Fibroblast of skin of left quadriceps (primary cell): ENCODE measurements around the gene PLPP2.

Experiments used
- DNase-seq, 2 experiments: peaks; one replicate each; pipeline ENCODE4 v3.0.0-alpha.2; 2013; ENCODE audit warnings: low read depth in 2 of 2

The PLPP2 gene

DNA sequence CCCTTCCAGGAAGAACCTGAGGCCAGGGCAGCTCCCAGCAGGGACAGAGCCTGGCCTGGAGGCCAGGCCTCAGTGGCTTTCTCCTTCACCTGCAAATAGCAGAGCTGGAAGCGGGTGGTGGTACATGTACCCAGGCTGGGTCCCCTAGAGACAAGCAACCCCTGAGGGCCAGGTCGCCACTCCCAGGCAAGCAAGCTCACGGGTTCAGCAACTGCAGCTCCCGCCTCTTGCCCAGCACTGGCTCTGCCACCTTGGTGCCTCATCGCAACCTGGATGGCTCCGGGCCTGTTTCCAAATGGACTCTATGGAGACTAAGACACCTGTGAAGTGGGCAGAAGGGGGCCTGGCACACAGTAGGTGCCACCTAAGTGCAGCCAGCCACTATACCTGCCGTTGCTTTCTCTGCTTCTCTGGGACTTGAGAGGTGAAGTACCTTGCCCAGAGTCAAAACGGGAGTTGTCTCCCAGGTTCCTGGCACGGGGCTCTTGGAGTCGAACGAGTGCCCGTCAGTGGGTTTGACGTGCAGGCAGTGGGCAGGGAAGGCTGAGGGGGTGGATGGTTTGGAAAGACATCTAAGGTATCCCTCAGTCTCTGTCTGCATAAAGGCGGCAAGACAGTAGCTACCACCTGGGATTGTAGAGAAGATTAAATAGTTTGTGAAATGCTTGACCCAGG, 2.4 kb upstream of the PLPP2 start:
- no peak for DNase-seq

DNA sequence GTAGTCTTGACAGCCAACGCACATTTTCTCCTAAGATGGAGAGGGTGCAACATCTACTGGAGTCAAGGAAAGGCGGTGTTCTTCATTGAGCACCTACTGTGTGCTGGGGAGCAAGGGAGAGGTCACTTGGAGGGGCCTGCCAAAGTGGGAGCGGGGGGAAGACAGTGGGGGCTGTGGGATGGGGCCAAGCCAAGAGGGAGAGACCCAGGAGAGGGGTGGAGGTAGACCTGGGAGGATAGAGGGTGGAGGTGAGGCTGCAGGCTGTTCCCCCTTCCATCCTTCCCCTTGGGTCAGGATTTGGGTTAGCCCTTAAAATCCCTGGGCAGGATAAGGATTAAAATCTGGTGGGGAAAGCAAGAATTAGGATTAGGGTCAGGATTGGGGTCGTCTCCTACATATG, 1.7 kb upstream of the PLPP2 start:
- DNase-seq = no peak

DNA sequence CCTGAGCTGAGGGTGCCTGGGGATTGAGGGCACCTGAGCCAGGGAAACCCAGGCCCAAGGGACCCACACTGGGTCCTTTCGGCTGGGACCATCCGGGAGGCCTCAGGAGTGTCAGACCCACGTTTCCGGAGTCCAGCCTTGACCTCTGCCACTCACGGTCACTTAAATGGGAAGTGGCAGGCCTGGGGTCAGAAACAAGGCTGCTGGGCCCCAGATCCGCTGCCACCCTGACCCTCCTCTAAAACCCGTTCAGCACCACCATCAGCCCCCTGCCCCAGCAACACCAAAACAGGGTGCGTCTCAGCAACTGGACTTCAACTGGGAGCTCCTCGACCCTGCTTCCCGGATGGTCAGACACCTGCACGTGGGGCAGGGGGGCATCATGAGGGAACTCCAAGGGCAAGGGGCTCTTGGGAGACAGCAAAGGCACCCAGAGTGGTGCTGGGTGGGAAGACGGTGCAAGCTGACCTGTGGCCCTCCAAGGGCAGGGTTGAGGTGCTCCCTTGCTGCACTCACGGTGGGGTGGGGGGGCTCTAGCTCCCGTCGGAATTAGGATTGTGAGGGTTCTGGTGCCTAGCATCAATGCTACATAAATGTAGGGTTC, 1.2 kb upstream of the PLPP2 start:
- DNase-seq = no peak

DNA sequence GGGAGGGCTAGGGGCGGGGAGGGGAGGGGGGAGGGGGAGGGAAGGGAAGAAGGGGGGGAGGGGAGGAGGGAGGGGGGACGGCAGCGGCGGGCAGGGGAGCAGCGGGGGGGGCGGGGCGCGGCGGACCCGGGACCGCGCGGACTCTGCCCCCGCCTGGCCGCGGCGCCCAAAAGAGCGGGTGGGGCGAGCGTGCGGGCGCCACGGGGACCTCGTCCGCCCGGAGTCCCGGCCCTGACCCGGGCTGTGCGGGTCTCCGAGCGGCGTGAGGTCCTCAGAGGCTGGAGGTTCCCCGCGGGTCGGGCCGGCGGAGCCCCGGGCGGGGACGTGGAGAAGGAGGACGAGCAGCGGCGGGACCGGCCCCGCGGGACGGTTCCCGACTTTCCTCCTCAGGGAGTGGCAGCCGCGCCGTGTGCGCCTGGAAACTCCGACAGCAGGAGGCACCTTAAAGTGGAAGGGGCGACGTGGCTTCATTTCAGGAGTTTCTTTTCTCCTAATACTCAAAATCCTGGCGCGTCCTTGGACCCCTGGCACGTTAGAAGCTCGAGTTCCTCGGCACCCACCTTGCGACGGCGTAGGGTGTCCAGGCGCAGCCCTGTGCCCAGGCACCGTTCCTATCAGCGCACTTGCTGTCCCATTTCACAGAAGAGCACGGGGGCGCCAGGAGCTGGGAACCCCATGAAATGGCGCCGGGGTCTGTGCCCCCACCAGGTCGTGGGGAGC, 518 bp upstream of the PLPP2 start:
- DNase-seq = no peak

DNA sequence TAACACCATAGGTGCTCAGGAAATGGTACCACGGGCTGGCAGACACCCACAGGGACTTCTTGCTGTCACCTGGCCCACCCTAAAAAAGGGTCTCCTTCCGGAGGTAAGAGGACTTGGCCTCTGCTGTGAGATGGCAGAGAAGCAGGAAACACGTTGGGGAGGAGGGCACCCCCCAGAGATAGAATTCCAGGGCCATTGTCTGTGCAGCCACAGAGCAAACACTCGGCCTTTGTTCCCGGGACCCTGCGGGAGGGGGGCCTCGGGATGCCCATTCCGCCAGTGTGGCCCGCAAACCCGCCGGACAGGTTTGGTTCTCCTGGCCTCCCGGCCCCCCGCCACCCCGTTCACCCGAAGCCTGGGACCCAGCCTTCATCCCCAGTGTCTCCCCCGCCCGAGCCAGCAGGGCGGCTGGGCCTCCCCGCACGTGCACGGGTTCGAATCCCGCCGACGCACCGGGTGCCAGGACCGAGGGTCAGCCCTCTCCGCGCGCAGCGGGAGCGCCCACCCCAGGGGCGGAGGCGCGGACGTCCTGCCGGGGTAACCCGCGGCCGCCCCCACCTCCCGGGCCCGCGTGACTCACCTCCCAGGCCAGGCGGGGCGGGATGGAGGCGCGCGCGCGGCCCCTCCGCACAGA, 714 bp downstream of the PLPP2 start:
- DNase-seq = no peak

DNA sequence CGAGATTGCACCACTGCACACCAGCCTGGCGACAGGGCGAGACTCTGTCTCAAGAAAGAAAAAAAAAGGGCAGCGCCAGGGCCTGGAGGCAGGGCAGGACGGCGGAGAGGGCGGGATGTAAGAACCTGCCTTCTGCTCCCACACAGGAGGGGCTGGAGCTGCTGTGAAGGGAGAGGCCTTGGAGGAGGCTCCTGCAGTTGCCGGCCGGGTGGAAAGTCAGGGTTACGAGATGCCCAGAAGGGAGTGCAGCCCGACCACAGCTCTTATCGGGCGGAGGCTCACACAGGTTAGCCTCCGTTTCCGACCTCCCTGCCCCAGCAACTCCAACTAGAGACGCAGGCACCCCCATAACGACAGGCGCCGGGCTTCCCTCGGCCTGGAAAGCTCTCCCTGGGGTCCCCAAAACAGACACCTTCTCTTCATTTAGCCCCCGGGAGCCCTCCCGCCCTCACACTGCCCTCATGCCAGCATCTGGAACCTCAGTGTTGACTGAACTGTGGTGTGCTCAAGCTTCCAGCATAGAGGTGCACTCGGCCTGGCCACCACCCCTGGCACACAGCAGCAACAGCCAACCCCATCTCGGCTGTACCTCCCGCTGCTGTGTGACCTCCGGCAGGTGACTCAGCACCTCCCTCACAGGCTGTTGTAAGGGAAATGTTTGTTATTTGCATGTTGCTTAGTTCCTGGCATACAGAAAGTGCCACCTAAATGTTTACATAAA, 1.4 kb downstream of the PLPP2 start:
- no peak for DNase-seq

DNA sequence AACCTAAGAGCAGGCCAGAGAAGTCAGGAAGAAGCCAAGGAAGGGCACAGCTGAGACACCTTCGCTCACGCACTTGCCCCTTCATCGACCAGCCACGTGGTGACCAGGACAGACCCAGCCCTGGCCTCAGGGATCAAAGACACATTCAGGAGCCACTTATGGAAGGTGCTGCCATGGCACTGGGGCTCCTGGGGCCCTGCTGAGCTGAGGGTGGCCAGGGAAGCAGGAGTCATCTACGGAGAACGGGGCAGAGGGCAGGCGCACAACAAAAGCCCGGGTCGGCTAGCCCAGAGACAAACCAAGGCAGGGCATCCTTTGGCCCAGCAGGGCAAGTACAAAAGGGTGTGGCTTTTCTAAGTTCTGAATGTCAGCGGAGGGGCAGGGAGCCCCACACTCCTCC, 2.3 kb downstream of the PLPP2 start:
- DNase-seq = no peak

DNA sequence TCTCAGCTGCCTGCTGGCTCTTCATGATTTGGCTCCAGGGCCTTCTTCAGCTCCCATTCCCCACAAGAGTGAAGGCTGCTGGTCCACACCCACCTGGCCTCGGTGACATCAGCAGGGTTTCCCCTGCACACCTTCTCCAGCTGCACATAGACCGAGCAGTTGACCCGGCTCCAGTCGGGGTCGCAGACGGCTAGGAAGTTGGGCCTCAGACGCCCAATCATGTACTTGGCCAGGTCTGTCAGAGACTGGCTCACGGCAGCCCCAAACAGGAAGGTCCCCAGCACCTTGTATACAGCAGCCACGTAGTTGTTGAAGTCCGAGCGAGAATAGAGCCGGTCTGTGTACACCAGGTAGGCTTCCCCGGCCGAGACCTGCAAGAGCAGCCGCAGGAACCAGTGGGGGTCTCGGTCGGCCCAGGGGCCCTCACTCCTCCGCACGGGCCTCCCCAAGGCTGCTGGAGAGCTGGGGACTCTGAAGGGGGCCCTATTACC, 3.8 kb downstream of the PLPP2 start:
- DNase-seq = no peak

DNA sequence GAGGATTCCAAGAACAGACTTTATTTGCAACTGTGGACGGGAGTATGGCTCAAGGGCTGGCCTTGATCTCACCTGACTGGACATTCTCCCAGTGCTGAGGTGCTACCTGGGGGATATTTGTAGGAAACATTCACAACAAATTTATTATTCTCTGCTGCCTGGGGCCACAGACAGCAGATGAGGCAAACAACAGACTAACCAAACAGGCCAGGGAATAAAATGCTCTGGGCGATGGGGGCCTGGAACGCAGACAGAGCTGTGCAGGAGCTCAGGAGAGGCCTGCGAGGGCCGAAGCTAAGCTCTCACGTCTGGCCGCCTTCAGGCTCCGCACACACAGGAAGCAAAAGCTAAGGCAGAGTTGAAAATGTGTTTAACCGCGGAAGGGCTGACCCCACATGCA, 7.8 kb downstream of the PLPP2 start:
- no peak for DNase-seq

DNA sequence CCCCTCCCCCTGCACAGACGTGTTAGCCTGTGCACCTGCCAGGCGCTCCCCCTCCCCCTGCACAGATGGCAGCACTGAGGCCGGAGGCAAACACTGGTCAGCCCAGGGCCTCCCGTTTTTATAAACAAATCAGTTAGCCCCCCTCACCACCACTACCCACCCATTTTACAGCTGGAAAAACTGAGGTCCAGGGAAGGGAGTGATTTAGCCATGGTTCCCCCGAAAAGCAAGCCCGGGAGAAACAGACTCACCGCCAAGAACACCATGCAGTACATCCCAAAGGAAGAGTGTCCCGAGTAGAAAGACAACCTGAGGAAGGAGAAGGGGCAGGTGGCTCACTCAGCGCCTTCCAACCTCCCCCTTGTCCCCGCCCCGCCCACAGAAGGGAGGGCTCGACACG, 8.7 kb downstream of the PLPP2 start:
- no peak for DNase-seq

DNA sequence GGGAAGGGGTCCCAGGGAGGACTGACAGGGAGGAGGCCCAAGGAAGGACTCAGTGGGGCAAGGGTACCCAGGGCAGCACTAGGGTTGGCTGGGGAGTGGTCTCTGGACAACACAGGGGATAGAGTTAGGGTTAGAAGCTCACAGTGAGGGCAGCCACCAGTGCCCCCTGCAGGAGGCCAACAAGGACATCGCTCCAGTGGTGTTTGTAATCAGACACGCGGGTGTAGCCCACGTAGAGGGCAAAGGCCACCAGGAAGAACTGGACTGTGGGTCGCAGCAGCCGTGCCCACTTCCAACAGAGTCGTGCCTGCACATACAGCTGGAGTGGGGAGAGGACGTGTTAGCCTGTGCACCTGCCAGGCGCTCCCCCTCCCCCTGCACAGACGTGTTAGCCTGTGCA, 9.2 kb downstream of the PLPP2 start:
- DNase-seq = no peak

DNA sequence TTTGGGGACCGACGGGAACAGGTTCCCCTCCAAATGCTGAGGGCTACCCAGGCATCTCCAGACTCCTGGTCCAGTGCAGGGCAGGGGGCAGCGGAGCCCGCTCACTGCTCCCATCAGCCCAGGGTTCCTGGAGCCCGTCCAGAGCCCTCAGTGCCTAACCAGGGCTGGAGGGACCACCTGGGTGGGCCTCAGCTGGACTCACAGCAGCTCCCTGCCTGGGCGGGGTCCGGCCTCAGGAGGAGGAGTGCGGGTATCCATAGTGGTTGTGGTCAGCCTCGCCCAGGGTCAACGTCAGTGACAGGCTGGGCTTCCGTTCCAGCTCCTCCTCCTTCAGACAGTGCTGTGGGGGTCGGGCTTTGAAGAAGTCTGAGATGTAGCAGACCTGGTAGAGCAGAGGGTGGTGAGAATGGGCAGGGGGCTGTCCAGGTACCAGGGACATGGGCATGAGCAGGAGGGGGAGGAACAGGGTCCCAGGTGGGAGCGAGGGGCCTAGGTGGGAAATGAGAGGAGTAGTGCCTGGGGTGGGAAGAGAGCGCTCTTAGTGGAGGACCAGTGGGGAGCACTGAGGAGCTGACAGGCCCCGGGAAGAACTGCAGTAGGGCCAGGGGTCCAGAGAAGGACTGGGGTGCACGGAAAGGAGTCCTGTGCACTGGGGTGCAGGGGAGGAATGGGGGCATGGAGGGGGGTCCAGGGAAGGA, 9.9 kb downstream of the PLPP2 start:
- no peak for DNase-seq

DNA sequence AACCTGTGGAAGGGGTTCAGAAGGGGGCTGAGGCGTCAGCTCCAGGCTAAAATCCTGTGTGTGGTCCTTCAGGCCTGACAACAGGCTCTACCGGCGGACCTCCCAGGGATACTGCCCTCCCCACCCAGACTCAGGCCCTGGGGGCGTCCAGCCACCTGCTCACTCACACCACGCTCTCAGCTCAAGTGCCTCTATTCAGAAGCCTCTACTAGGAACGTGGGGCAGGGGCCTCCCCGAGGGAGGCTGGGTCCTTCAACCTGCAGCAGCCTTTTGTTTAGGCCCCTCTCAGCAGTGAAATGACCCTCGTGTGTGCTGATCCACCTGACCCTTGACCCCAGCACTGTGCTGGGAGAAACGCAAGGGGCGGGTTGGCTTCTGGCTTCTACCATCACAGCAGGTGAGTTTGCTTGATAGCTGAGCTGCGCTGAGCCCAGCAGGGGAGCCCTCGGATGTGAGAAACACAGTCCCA, 10.6 kb downstream of the PLPP2 start:
- no peak for DNase-seq

DNA sequence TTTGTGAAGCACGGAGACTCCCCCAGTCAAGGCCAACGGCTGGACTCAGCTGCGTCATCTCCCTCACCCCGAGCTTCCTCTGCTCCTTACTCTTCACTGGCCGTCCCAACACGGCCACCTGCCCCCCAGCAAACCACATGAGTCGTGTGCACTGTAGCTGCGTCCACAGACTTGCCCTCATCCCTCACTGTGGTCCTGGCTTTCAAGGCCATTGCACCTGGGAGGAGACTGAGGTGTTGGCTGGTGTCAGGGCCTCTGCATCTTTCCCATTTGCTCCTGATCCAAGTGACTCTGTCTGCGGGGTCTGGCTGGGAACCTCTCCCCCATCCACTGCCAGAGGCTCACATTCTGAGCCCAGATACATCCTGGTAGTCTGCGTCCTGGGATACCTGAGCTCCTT, 11.5 kb downstream of the PLPP2 start:
- DNase-seq = no peak

DNA sequence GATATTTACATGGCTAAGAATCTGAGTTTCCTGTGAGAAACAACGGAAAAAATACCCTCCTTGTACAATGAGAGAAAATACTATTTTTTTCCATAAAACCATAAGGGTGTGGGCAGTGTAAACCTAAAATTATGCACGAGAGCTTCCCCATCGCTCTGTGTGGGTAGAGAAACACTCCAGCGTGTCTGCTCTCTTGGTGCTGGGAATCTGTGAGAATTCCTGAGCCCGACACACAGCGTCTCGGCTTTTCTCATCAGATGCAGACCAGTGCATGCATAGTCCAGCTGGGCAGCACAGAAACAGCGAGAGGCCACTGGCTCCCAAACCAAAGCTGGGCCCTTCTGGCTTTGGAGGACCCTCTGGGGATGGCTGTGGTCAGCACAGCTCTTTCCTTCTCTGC, 12.0 kb downstream of the PLPP2 start:
- DNase-seq = no peak

DNA sequence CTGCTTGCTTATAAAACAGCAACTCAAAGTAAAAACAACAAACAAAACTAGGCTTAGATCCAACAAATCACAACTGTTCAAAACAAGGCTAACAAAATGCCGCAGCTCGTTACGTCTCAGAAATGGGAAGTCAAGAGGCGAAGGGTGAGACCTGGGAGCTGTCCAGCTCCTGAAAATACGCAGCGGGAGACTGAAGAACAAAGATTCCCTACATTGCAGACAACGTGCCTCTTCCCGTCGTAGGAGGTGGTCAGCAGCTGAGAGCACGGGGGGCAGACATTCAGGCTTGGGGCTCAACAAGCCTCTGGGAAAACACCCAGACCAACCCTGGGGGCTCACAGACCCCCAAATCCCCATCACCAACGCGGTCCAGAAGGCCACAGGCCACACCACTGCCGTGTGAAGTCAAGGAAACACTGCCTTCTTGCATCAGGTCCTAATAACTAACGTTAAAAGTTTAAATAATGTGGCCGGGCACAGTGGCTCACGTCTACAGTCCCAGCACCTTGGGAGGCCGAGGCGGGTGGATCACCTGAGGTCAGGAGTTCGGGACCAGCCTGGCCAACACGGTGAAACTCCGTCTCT, 13.5 kb downstream of the PLPP2 start:
- DNase-seq = no peak

DNA sequence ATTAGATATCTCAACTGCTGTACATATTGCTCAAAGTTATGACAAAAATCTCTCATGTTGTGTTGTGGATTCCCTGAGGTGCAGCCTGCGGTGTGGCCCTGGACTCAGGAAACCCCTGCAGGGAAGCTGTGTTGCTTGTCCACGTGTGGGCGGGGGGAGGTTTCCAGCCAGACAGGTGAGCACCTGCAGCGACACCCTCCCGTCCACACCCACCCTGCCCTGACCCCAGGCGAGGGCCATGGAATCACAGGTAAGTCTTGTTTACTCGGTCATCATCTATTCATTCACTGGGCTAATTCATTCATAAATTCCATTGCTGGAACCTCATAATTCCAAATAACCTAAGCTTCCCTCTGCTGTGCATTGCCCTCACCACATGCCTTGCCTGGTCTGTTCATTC, 14.1 kb downstream of the PLPP2 start:
- DNase-seq = no peak

DNA sequence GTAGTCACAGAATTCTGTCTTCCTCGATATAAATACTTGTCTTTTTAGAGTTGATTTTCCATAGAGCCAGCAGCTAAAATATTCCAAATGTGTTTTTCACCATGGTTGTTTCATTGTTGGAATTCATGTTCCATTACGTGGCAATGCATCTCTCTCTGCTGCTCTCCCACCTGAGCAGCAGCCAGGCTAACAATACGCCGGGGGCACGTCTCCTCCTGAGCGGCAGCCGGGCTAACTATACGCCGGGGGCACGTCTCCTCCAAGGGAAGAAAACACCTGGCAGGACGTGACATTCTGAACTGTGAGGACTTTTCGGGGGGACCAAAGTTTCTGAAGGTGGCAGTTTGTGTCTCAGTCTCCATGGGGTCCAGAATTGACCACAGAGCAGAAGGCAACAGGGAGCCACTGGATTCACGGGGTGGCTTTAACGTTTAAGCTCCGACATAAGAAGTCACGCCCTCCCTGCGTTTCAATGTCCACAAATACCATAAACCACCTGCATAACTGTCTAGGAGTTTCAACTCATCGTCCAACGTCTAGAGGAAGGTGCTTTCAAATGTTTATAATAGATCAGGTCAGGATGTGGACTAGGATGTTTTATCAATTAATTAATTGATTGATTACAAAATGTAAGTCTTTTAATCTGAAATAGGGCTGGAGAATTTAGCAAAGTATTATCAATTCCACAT, 15.1 kb downstream of the PLPP2 start:
- no peak for DNase-seq

DNA sequence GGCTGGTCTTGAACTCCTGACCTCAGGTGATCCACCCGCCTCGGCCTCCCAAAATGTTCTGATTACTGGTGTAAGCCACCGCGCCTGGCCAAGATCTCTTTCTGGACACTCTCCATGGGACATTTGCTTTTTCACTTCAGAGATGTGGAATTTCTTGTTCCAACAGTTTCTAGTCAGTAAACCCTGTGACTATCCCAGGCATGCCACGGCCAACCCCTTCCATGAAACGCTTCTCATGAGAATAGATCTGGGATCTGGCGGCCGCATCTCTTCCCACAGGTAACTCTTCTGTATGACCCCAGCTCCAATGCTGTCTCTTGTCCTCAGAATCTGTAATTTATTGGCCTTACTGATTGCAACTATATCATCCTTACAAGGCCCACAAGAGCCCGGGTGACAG, 16.2 kb downstream of the PLPP2 start:
- no peak for DNase-seq

DNA sequence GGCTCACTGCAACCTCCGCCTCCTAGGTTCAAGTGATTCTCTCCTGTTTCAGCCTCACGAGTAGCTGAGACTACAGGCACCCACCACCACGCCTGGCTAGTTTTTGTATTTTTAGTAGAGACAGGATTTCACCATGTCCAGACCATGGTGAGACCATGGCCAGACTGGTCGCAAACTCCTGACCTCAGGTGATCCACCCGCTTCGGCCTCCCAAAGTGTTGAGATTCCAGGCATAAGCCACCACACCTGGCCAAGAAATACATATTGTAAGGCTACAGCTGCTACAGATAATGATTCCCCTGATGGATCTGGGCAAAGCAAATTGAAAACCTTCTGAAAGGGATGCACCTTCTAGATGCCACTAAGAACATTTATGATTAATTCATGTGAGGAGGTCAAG, 17.8 kb downstream of the PLPP2 start:
- DNase-seq = no peak
